H1 (cell line): ENCODE results near the gene NLN. TPM values are rescaled to one million over a fixed set of nuclear protein-coding genes. Genes with fewer than 3 reads are reported as not detected.

Experiments used
- CTCF ChIA-PET: fragments of 300-600 bp; sonication (Branson Sonifier 250); formaldehyde crosslinking; loops from one replicate; lab custom pipeline; 2021; ENCODE audit not compliant: partially characterized antibody; lab: Charles Lee
- POLR2A ChIA-PET: fragments of 300-600 bp; sonication (Branson Sonifier 250); formaldehyde crosslinking; loops from one replicate; lab custom pipeline; 2021; ENCODE audit warnings: inconsistent platforms; ENCODE audit not compliant: partially characterized antibody; lab: Charles Lee
- DNase-seq, 2 experiments: peaks; one replicate each; pipeline versions ENCODE4 v3.0.0 to v3.0.0-alpha.2; 2010 to 2022; ENCODE audit warnings: low spot score in 2 of 2, low read depth in 1 of 2, mixed read lengths in 1 of 2
- FAIRE-seq: peaks from 2 replicates; lab custom pipeline; 2011; peaks lifted over from hg19 to GRCh38; lab: Jason Lieb, UNC
- H2AFZ ChIP-seq: 2 replicates; pipeline ENCODE4 v1.8.1; 2012; ENCODE audit warnings: low read length, inconsistent platforms
- H2AK5ac ChIP-seq: 2 replicates; pipeline ENCODE4 v1.6.1; 2013; ENCODE audit warnings: low read depth, low read length
- H2BK120ac ChIP-seq: replicated peaks from 2 replicates; pipeline ENCODE3; 2013; ENCODE audit warnings: low read depth, low read length, inconsistent platforms
- H2BK12ac ChIP-seq: 2 replicates; pipeline ENCODE4 v1.6.1; 2013; ENCODE audit warnings: low read depth, low read length
- H2BK15ac ChIP-seq: 2 replicates; pipeline ENCODE4 v1.6.1; 2013; ENCODE audit warnings: low read length
- H2BK20ac ChIP-seq: 2 replicates; pipeline ENCODE4 v1.6.1; 2013; ENCODE audit warnings: low read length
- H2BK5ac ChIP-seq: 2 replicates; pipeline ENCODE4 v1.6.1; 2013; ENCODE audit warnings: low read depth, low read length
- H3K14ac ChIP-seq: 2 replicates; pipeline ENCODE4 v1.6.1; 2013; ENCODE audit warnings: inconsistent platforms; ENCODE audit not compliant: insufficient read length
- H3K18ac ChIP-seq: 2 replicates; pipeline ENCODE4 v1.6.1; 2013; ENCODE audit warnings: low read length; ENCODE audit errors: extremely low read depth
- H3K23ac ChIP-seq: 2 replicates; pipeline ENCODE4 v1.6.1; 2013; ENCODE audit warnings: inconsistent platforms; ENCODE audit not compliant: insufficient read length
- H3K23me2 ChIP-seq: 2 replicates; pipeline ENCODE4 v1.6.1; 2013; ENCODE audit warnings: low read depth, low read length
- H3K27ac ChIP-seq: 2 replicates; pipeline ENCODE4 v1.6.1; 2011; ENCODE audit warnings: low read depth, low read length, inconsistent platforms
- H3K27me3 ChIP-seq, 4 experiments: replicated peaks in 1 of 4; 1 replicate in 1 of 4; 2 replicates in 3 of 4; pipeline versions ENCODE4 v1.6.1 to v1.8.1; 2011 to 2013; ENCODE audit warnings: low read length in 3 of 4, mild to moderate bottlenecking in 3 of 4, inconsistent platforms in 2 of 4, mixed read lengths in 2 of 4, moderate library complexity in 1 of 4; ENCODE audit not compliant: control insufficient read depth in 3 of 4, insufficient read depth in 3 of 4; ENCODE audit errors: extremely low read depth in 1 of 4
- H3K36me3 ChIP-seq, 4 experiments: 2 replicates each; pipeline versions ENCODE4 v1.6.1 to v1.8.1; 2011 to 2013; ENCODE audit warnings: mild to moderate bottlenecking in 4 of 4, low read length in 3 of 4, moderate library complexity in 2 of 4, control low read depth in 1 of 4, inconsistent platforms in 1 of 4; ENCODE audit not compliant: insufficient read depth in 4 of 4, control insufficient read depth in 2 of 4
- H3K4ac ChIP-seq: replicated peaks from 2 replicates; pipeline ENCODE3; 2013; ENCODE audit warnings: low read length, low read depth, mixed read lengths, inconsistent platforms; ENCODE audit not compliant: insufficient read length
- H3K4me1 ChIP-seq, 4 experiments: replicated peaks in 1 of 4; 1 replicate in 1 of 4; 2 replicates in 3 of 4; pipeline versions ENCODE4 v1.6.1 to v1.8.1; 2011 to 2013; ENCODE audit warnings: low read length in 3 of 4, inconsistent platforms in 2 of 4, mixed read lengths in 1 of 4; ENCODE audit not compliant: insufficient read depth in 4 of 4, control insufficient read depth in 3 of 4
- H3K4me2 ChIP-seq, 2 experiments: 2 replicates each; pipeline versions ENCODE4 v1.6.1 to v1.8.1; 2011 to 2013; ENCODE audit warnings: low read depth in 2 of 2, low read length in 2 of 2, control low read depth in 1 of 2, inconsistent platforms in 1 of 2, mild to moderate bottlenecking in 1 of 2; ENCODE audit not compliant: insufficient read depth in 1 of 2
- H3K4me3 ChIP-seq, 4 experiments: fragments of 200-600, 300-600 bp in 1 of 4; sonication (generic), shearing (Covaris generic), sonication (Bioruptor Twin) in 1 of 4; 2 replicates each; pipeline versions ENCODE4 v1.5.1 to v1.8.1; 2011 to 2016; ENCODE audit warnings: low read length in 4 of 4, low read depth in 3 of 4, control low read depth in 2 of 4, inconsistent platforms in 2 of 4, mild to moderate bottlenecking in 2 of 4, mixed read lengths in 1 of 4, moderate library complexity in 1 of 4; ENCODE audit not compliant: insufficient read depth in 2 of 4; ENCODE audit errors: extremely low read depth in 1 of 4
- H3K56ac ChIP-seq: replicated peaks from 2 replicates; pipeline ENCODE3; 2013; ENCODE audit warnings: low read depth, mild to moderate bottlenecking, mixed read lengths, low read length, inconsistent platforms; ENCODE audit not compliant: insufficient read length
- H3K79me1 ChIP-seq: 2 replicates; pipeline ENCODE4 v1.6.1; 2013; ENCODE audit warnings: low read depth, low read length, control low read depth
- H3K79me2 ChIP-seq, 2 experiments: 2 replicates each; pipeline versions ENCODE4 v1.6.1 to v1.8.1; 2012 to 2013; ENCODE audit warnings: low read length in 2 of 2, mild to moderate bottlenecking in 2 of 2, inconsistent platforms in 1 of 2; ENCODE audit not compliant: insufficient read depth in 2 of 2, control insufficient read depth in 1 of 2
- H3K9ac ChIP-seq, 4 experiments: replicated peaks in 1 of 4; 1 replicate in 1 of 4; 2 replicates in 3 of 4; pipeline versions ENCODE4 v1.6.1 to v1.8.1; 2011 to 2013; ENCODE audit warnings: low read depth in 3 of 4, low read length in 3 of 4, control low read depth in 2 of 4, mild to moderate bottlenecking in 2 of 4, moderate library complexity in 2 of 4, inconsistent platforms in 1 of 4; ENCODE audit errors: extremely low read depth in 1 of 4
- H3K9me3 ChIP-seq, 2 experiments: 2 replicates each; pipeline versions ENCODE4 v1.6.1 to v1.8.1; 2012 to 2013; ENCODE audit warnings: mild to moderate bottlenecking in 2 of 2, moderate library complexity in 2 of 2, control low read depth in 1 of 2, inconsistent platforms in 1 of 2, low read depth in 1 of 2, low read length in 1 of 2, mixed read lengths in 1 of 2; ENCODE audit not compliant: insufficient read depth in 2 of 2
- H4K20me1 ChIP-seq, 2 experiments: replicated peaks in 1 of 2; 2 replicates each; pipeline versions ENCODE3 to v1.8.1; 2011 to 2013; ENCODE audit warnings: inconsistent platforms in 2 of 2, low read length in 2 of 2, mild to moderate bottlenecking in 1 of 2; ENCODE audit not compliant: insufficient read depth in 2 of 2, control insufficient read depth in 1 of 2
- H4K5ac ChIP-seq: 2 replicates; pipeline ENCODE4 v1.6.1; 2013; ENCODE audit warnings: low read length, low read depth, mixed read lengths, inconsistent platforms; ENCODE audit not compliant: insufficient read length
- H4K8ac ChIP-seq: 2 replicates; pipeline ENCODE4 v1.8.0; 2013; ENCODE audit warnings: mild to moderate bottlenecking, moderate library complexity, low read length, inconsistent platforms; ENCODE audit not compliant: insufficient read depth; ENCODE audit errors: extremely low read depth
- H4K91ac ChIP-seq: replicated peaks from 2 replicates; pipeline ENCODE3; 2013; ENCODE audit warnings: low read length, mixed read lengths, inconsistent platforms; ENCODE audit not compliant: insufficient read length
- CHD1 ChIP-seq: IDR thresholded peaks from 2 replicates; pipeline ENCODE4 v1.6.1; 2012; ENCODE audit warnings: low read depth, low read length, improper control_type of control experiment
- EP300 ChIP-seq, 2 experiments: IDR thresholded peaks; 1 replicate in 1 of 2; 2 replicates in 1 of 2; pipeline ENCODE4 v1.6.1; 2011 to 2012; ENCODE audit warnings: low read depth in 2 of 2, low read length in 2 of 2, mild to moderate bottlenecking in 2 of 2, borderline replicate concordance in 1 of 2, inconsistent platforms in 1 of 2, moderate library complexity in 1 of 2
- JUND ChIP-seq: IDR thresholded peaks from 2 replicates; pipeline ENCODE4 v1.6.1; 2011; ENCODE audit warnings: mild to moderate bottlenecking, improper control_type of control experiment, low read length
- MAFK ChIP-seq: IDR thresholded peaks from 2 replicates; pipeline ENCODE4 v1.6.1; 2012; ENCODE audit warnings: low read depth, mild to moderate bottlenecking, improper control_type of control experiment, low read length
- USF2 ChIP-seq: IDR thresholded peaks from 2 replicates; pipeline ENCODE4 v1.6.1; 2011; ENCODE audit warnings: low read length, improper control_type of control experiment
- WGBS, 2 experiments: shearing (Covaris generic) in 1 of 2; methylation state at CpG; one replicate each; pipeline versions ENCODE4 v1.1.6 to v1.1.7; 2013 to 2015; ENCODE audit warnings: low lambda C conversion rate in 2 of 2, mixed read lengths in 2 of 2, inconsistent platforms in 1 of 2, low coverage in 1 of 2, missing lambda C conversion rate in 1 of 2; ENCODE audit not compliant: insufficient replicate concordance in 2 of 2, insufficient coverage in 1 of 2, insufficient read length in 1 of 2; ENCODE audit errors: extremely low coverage in 1 of 2, missing lambda C conversion rate in 1 of 2; 5-methylcytosine and 5-hydroxymethylcytosine counted together
- polyA plus RNA-seq, 7 experiments: library from polyadenylated mRNA; depleted of rRNA in 3 of 7; stranded (reverse) in 5 of 7; unstranded in 2 of 7; fragments of >200 nt in 5 of 7; fragments of 200-250 nt in 2 of 7; gene quantifications; 1 replicate in 5 of 7; 2 replicates in 1 of 7; 4 replicates in 1 of 7; pipeline versions ENCODE4 v1.2.1 to v1.2.3, GENCODE V29; 2011 to 2013; ENCODE audit warnings: missing spikeins in 2 of 7, mixed read lengths in 2 of 7
- total RNA-seq: library from RNA; stranded (reverse); fragmentation: NEBNext Ultra II Directional; extraction: Animal tissue kit (Norgen Biotek cat#: 25700); gene quantifications from 2 replicates; pipeline ENCODE4 v1.2.1, GENCODE V29; 2021

NLN gene
- total and polyA plus RNA-seq, 2 of the 8 experiments (the other 6 are each of a cell fraction or from before 2014, with no cell fraction given), result 46.7 to 192 TPM

DNA sequence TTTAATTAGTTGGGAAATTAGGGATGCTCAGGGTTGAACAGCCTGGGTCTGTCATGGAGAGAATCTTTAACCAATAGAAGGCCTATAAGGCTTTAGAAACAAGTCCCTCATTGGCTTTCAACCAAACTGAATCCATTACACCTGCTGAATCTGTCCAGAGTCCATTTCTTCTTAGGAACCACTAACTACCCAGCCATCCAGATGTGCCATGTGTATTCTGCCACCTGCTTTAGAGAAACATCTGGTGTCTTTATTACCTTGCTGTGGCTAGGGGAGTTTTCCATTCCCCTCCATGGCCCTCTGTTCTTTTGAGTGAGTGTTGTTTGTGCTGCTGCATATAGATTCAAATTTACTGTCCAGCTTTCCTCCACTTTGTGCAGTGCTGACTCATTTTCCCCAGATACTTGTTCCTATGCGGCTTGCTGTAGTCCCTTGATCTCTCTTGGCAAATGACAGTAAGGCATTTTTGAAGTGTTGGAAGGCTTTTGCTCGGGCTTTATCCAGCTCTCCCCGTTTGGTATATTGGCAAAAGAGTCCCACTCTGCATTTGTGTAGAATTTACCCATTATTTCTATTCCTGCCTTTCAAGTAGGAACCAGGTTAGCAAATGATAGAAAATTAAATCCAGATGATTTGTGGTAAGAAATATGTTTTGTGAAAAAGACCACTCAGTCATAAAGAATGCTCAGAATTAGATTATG, 54.6 kb downstream of the NLN start:
- no peak overlapping the region for H2BK20ac ChIP-seq
- H2BK120ac ChIP-seq, result no peak overlapping the region
- peaks cover 2% of the 10 kb centered on the region; the same call in 1 of the 2 replicates for H3K79me1 ChIP-seq
- no peak overlapping the region for H3K18ac ChIP-seq
- ChIA-PET POLR2A (interaction anchor here (0.7 to 1.3 kb wide), 2 partner anchors 9 to 64 kb away, joined by 3 to 4 read pairs; no protein-coding TSS in a partner anchor), CTCF (no interaction called here)
- no peak for FAIRE-seq
- no peaks in the 10 kb centered on the region for H3K23me2 ChIP-seq
- H4K20me1 ChIP-seq, result peaks cover 0 to 4% of the 10 kb centered on the region in 2 experiments
- H3K4me1 ChIP-seq, result 0 out of 7 replicates have a peak, but pooled peaks cover 0 to 2% (median 0%) of the 10 kb centered on the region in 4 experiments
- H3K9me3 ChIP-seq, result no peaks in the 10 kb centered on the region
- no peak overlapping the region for H3K27ac ChIP-seq
- no peak overlapping the region for H2AFZ ChIP-seq
- no peaks in the 10 kb centered on the region for H3K27me3 ChIP-seq
- no peak overlapping the region for H3K56ac ChIP-seq
- no peak overlapping the region for H2AK5ac ChIP-seq
- no peak overlapping the region for H3K14ac ChIP-seq
- H3K4me3 ChIP-seq, result no peak overlapping the region
- H3K4me2 ChIP-seq, result no peak overlapping the region
- no peak for TF ChIP-seq EP300 (IDR thresholded peaks at IDR 0.05; ENCODE audit: borderline replicate concordance in 1 of 2, low read depth in 2 of 2, low read length in 2 of 2)
- no peak for TF ChIP-seq CHD1
- no peak for TF ChIP-seq MAFK
- no peak for TF ChIP-seq USF2
- no peak for TF ChIP-seq JUND
- H2BK12ac ChIP-seq, result no peak overlapping the region
- no peak overlapping the region for H4K91ac ChIP-seq
- no peak overlapping the region for H4K5ac ChIP-seq
- H3K9ac ChIP-seq, result no peak overlapping the region
- H3K79me2 ChIP-seq, result no peaks in the 10 kb centered on the region; a peak in 1 of 4 replicates
- no peak overlapping the region for H2BK15ac ChIP-seq
- no peak overlapping the region for H3K23ac ChIP-seq
- no peak overlapping the region for H2BK5ac ChIP-seq
- H4K8ac ChIP-seq, result no peak overlapping the region
- no peak overlapping the region for H3K4ac ChIP-seq
- 91% methylated on average over 3 of the region's 3 CpGs; no CpG with 5 or more reads in 1 of the 2 experiments for WGBS, 2 experiments
- peaks cover 2 to 53% (median 30%) of the 10 kb centered on the region in 4 experiments; a peak in 7 of 8 replicates for H3K36me3 ChIP-seq
- no peak for DNase-seq
